NCI-H1436 treated with DMSO at 0.1 percent for 48 hours (cell line): ENCODE data around the gene TGFBR2.
"Not testable (repeated sequence)": the region's sequence is repeated elsewhere in the genome, so short reads cannot be mapped to it uniquely, and the experiment has no call there.

Source experiments
- DNase-seq: peaks from one replicate; lab custom pipeline; 2025; lab: John Stamatoyannopoulos, UW

Gene TGFBR2

DNA sequence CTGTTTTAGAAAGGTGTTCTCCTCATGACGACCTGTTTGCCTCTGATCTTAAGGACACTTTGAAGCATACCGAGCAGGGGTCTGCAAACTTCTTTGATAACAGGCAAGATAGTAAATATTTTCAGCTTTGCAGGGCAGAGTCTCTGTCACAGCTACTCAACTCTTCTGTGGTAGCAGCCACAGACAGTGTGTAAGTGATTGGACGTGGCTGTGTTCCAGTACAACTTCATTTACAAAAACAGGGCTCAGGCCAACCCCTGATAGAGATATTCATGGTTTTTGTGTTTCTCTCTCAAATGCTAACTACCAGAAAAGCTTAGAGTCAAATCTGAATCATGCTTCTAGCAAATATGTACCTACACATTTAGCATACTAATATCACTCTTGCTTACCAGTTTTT, 51.5 kb downstream of the TGFBR2 start:
- DNase-seq = no peak

DNA sequence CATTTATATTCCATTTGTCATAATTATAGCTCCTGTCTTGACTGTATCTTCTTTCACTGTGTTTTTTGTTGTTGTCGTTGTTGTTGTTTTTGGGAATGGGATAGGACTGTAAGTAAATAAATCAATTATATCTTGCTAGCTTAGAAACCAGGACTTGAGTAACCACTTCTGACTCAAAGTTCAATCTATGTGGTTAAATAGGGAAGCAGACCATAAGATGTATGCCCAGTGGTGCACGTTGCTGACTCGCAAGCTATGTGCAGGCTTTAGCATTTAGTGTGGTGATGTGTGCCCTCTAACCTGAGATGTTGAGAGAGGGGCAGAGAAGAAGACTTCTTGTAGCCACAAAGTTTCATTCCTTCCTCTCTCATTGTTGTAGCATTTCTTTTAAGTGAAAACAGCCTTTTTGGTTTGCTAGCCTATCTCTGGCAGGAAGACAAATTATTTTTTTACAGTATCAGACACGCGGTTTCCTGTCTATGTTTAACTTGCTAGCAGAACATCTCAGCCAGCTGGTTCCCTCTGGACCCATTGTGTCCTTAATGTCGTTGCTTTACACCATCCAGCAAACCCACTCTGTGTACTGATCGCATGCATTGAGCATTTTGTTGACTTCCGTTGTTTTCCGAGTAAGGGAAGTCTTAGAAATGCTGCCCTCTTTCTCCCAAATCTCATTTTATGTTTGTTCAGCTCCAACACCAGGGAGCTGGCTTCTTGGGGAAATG, 52.1 kb downstream of the TGFBR2 start:
- no peak for DNase-seq

DNA sequence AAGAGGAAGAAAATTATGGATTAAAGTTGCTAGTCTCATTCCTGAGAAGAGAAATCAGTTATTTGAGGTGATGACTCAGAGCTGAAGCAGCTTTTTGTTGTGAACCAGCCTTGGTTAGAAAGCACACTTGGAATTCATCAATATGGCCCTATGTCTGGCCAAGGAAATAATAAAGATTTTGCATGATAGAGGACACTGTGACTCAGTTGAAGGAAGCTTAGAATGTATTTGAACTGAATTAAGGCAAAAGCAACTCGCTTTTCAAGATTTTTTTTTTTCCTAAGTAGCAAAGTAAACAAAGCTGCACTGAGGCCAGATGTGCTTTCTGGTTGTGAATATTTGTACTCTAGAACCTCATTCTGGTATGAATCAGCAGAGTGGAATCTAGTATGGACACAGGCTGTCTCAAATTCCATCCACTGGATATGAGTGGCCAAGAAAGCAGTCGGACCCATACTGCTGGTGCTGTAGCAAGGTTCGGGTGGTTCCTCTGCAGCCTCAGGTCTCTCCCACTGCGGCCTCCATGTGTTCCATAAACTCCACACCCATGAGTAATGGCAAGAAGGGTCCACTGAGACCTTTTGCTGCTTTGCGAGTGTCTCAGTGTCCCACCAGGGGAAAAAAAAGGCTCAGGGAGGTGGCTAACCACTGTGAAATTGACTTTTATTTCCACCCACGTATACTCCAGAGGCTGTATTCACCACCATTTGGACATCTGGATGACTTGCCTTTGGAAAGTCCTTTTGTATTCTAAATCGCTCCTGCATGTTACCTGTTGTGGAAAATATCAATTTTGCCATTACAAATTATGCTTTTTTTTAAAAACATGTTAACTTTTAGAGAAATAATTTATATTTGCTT, 53.1 kb downstream of the TGFBR2 start:
- DNase-seq = no peak

DNA sequence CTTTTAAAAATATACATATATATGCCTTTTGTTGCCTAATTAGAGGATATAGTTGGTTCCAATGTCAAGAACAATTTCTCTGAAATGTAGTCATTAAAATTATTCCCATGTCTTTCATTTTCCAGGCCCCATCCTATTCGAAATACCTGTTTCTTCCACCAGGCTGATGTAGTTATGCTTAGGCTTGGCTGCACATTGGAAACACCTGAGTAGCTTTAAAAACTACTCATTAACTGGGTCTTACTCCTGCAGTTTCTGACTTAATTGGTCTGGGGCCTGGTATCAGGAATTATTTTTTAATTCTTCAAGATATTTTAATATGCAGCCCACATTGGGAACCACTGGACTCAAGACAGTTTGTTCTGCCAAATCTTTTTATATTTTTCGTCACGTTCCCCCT, 53.7 kb downstream of the TGFBR2 start:
- DNase-seq = no peak

DNA sequence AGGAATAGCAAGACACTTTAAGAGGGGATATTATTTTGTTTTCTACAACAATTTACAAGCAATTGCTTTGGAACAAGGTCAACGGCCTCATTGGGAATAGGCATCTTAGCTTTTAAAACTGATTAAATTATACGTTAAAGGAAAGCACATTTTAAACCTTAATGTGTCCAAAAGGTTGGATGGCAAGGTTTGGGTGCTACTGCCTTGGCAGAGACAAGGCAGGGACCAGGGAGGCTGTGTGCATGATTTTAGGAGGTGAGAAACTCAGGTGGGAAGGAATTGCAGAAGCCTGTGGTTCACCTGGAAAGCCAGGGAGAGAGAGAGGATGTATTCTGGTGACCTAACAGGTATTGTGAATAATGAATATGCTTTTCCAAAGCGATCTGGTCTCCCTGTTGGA, 54.3 kb downstream of the TGFBR2 start:
- no peak for DNase-seq

DNA sequence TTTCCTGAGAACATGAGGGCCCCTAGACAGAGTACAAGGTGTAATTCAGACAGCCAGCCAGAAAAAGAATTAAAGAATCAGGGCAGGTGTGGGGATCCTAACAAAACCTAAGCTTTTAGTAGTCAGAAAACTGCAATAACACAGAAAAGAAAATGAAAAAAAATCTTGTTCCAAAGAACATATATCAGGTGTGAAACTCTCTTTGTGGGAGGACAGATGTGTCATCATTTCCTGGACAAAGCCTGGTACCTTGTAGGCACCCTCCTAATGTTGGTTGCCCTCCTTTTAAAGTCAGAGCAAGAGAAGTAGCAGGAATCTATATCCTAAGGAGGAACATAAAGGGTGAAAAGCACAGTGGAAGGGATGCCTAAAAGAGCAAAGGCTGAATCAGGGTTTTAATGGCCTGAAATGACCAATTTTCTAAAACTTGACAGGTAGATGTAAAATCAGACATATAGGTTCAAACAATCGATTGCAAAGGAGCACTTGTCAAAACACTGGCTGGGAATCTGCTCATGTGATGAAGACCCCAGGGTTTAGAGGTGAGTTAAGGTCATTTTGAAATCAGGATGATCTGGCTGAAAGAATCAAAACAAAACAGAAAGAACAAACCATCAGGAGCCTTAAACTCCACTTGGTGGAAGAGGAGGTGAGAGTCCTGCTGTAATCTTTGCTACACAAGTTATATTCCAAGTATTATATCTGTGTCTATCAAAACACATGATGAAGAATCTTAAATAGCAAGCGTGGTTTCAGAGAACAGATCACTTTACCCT, 54.9 kb downstream of the TGFBR2 start:
- DNase-seq = no peak

DNA sequence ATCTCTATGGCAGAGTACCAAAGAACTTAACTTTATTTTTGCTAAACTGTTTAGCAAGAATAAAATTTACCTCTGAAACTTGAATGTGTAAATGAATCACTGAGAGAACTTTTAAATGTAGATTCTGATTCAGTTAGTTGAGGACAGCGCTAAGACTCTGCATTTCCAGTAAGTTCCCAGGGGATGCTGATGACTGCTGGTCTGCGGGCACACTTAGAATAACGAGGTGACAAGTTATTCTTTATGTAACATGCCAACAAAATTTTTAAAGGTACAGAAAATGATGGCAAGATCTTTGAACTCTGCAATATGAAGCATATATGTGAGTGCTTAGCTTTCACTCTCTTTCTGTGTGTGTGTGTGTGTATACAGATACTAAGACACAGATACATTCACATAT, 56.4 kb downstream of the TGFBR2 start:
- DNase-seq = no peak

DNA sequence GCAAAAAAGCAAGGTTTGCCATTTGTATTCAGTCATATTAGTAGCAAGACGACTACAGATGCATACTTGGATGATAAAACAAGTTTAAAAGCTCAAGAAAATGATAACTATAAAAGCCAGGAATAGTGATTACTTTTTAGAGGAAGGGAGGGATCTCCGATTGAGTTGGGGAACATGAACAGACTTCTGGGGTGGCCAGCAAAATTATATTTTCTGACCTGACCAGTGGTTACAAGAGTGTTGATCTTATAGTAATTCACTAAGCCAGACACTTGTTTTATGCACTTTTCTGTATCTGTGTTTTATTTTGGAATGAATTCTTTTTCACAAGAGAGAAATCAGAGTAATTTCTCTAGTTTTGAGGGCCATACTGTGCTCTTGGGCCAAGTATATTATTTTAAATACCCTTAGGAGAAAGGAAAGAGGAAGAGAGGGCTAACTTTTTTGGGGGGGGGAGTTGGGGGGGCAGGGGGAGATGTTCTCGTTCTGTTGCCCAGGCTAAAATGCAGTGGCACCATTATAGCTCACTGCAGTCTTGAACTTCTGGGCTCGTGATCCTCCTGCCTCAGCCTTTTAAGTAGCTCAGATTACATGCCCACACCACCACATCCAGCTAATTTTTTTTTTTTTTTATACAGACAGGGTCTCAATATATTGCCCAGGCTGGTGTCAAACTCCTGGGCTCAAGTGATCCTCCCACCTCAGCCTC, 57.3 kb downstream of the TGFBR2 start:
- no peak for DNase-seq

DNA sequence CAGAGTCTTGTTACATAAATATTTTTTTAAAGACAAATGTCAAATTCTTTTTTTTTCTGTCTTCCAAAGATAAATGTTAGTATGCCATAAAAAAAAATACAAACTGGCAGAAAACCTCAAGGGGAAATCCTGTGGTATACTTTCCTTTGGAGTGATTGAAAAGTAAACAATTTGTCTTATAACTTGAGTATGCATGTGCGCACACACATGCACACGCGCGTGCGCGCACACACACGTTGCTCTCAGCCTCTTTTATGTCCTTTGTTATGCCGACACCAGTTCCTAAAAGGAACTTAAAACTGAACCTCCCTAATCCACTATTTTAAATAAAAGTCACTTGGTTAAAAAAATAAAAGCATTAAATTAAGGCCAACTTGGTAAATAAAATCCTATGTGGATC, 58.1 kb downstream of the TGFBR2 start:
- DNase-seq = no peak

DNA sequence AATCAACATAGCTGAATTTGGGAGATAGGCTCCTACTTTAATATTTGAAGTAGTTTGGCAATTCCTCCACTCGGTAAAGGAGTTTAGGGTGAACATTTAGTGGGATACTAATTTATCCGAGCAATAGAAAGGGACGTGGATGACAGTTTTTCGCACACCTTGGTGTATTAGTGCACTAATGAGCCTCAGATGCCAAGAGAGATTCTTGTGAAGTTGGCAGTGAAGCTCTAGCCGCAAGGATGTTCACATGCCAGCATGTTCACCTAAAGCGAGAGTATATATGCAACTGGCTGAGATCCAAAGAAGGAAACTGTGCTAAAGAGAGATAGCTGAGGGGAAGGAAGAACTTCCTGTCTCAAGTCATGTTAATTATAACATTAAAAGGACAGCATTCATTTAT, 58.5 kb downstream of the TGFBR2 start:
- DNase-seq = no peak

DNA sequence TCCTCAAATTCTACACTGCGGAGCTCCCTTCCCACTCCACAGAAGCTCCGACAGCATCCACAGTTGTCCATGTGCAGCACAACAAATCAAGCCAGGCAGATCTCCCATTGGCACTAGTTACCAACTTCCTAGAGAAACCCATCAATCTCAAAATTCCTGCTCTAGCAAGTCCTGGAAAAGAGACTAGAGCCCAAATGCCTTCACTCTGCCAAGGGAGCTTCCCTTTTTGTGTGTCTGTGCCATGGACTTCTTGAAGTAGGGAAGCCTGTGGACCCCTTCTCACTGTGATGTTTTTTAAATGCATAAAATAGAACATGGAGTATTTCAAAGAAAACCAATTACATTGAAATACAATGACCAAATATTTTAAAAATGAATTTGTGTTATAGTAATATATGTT, 59.1 kb downstream of the TGFBR2 start:
- no peak for DNase-seq

DNA sequence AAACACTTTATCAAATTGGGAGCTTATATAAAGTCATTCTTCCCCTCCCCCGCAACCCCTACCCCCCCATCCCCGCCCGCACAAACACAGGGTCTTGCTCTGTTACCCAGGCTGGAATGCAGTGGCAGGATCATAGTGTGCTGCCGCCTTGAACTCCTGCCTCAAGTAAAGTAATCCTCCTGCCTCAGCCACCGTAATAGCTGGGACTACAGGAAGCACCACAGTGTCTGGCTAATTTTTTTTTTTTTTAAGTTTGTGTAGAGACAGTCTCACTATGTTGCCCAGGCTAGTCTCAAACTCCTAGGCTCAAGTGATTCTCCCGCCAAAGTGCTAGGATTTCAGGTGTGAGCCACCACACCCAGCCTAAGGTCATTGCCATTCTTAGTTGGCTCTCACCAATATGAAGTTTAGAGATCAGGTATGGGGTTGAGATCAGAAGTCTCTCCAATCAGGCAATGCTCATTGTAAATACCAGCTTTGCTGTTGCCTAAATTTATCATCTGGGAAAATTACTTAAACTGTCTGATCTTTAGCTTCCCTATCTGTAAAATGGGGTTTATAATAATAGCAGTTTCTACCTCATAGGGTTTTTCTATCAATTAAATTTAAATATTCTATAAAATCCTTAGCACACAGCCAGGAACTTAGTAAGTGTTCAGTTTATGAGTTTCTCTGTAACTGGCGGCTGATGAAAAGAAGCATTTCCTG, 60.3 kb downstream of the TGFBR2 start:
- no peak for DNase-seq

DNA sequence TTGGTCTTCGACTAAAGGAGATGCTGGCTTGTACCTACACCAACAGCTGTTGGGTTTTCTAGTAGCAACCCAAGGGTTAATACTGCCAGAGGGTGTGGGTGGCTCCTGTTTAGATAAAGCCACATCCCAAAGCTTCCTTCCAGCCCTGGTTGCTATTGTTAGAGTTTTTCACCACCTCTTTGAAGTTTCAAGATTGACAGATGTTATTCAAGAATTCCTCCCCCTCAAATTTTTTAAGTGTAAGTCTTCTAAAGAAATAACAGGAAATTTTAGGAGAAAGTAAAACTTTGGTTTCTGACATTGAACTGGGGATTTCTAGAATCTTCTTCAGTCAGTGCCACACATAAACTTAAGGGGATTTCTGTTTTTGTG, 60.9 kb downstream of the TGFBR2 start:
- no peak for DNase-seq

DNA sequence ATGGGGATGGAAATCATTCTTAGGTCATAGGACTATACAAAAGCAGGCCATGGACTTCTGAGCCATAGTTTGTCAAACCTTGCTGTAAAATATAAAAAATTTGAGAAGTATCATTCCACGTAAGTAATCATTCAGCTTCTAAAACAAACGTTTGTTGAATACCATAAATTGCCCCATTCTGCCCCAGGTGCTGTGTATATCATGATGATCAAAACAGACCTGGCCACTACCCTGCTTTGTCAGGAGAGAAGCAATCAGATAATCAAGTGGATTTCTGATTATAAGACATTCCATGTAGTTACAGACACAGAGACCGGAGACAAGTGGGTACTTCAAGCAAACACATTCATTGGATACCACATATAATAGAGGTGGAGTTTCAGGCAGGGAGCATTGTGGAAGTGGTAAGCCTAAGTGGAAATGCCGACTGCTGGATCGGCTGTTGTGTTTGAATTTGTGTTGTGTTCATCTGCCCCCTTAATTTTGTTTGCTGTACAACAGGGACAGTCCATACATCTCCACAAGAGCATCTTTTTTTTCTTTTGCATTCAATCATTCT, 61.7 kb downstream of the TGFBR2 start:
- DNase-seq = no peak

DNA sequence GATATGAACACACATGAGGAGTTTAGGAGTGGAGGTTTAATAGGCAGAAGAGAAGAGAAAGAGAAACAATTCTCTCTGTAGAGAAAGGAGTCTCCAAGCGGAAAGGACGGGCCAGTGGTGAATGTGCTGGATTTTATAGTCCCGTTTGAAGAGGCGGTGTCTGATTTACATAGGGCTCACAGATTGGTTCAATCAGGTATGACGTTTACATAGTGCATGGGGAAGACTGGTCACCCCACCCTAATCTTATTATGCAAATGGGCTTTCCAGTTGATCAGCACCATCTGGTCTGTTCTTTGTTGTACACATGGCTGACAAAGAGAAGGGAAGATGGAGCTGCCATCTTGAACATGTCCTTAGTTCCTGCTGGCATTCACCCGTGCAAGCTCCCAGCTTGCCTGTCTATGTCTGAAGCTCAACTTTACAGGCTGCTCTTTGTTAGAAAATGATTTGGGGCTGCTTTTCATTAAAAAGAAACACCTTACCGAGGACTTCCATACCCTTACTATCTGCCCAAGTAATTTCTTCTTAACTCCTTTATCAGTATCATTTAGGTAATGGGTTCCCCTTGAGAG, 63.0 kb downstream of the TGFBR2 start:
- not testable (repeated sequence) for DNase-seq

DNA sequence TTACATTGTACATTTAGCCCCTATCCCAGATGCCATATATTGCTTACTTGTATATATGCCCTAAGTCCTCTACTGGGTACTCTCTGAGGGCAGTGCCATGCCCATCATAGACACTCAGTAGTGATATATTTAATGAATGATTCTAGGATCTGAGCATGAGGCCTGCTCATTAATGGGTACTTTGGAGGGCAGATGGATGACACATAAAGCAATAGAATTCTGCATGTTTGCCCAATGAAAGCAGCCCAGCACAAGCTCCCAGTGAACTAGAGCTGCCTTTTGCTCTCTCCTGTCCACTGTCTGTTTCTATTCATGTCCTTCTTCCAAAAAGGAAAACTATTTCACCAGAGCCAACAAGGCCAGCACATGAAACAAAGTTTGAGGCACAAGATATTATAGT, 63.9 kb downstream of the TGFBR2 start:
- DNase-seq = no peak

DNA sequence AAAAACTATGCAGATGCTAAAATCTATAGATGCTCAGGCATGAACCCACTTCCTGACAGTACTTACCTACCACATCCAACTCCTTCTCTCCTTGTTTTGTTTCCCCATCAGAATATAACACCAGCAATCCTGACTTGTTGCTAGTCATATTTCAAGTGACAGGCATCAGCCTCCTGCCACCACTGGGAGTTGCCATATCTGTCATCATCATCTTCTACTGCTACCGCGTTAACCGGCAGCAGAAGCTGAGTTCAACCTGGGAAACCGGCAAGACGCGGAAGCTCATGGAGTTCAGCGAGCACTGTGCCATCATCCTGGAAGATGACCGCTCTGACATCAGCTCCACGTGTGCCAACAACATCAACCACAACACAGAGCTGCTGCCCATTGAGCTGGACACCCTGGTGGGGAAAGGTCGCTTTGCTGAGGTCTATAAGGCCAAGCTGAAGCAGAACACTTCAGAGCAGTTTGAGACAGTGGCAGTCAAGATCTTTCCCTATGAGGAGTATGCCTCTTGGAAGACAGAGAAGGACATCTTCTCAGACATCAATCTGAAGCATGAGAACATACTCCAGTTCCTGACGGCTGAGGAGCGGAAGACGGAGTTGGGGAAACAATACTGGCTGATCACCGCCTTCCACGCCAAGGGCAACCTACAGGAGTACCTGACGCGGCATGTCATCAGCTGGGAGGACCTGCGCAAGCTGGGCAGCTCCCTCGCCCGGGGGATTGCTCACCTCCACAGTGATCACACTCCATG, 65.3 kb downstream of the TGFBR2 start:
- DNase-seq = no peak

DNA sequence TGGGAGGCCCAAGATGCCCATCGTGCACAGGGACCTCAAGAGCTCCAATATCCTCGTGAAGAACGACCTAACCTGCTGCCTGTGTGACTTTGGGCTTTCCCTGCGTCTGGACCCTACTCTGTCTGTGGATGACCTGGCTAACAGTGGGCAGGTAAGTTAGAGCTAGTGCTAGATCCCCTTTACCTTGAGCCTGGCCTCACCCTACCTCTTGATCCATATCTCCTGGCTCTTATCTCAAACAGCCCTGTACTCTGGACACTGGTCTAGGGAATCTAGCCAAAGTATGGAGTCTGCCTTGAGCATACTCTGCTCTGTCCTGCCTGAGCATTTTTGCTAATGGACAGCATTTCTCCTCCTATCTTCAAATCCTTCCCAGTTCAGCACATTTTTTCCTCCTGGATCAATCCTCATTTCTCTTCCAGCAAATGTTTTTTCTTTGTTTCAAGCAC, 65.9 kb downstream of the TGFBR2 start:
- DNase-seq = no peak

DNA sequence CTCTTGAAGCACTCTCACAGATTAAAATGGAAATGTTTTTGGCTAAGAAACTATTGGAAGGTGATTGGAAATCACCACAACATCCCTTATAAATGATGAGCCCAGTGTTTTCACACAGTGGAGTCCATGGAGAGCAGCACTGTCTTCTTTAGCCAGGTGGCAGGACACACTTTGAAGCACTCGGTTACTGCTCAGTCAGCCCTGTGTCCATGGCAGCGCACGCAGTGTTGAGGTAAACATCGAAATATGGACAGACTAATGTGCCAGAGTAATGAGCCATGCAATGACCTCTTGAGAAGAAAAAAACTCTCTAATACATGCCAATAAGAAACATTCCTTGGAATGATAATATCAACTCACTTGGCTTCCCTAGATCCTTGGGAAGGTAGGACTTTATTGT, 66.6 kb downstream of the TGFBR2 start:
- no peak for DNase-seq
